ENCODE data around the gene AREL1. TPM values are rescaled to one million over a fixed set of nuclear protein-coding genes. Genes with fewer than 3 reads are reported as not detected.

Gene AREL1
- total RNA-seq, 4 donors from 2014 or later = 45.6 to 61.1 (median 50.4) TPM

GRCh38 chr14:74732387-74732786, 19.5 kb upstream of the AREL1 start:
- intact Hi-C loops (cut with DNase I) = no loop called here
- no peak for DNase-seq
- Histone ChIP-seq H3K27ac (no peak overlapping the region), H3K4me3 (replicated peaks in 1 of 3) (no peak overlapping the region), H3K36me3 (peaks cover 20 to 43% of the 10 kb centered on the region in 2 donors), H3K27me3 (no peaks in the 10 kb centered on the region), H3K9me3 (no peaks in the 10 kb centered on the region), H3K4me1 (no peaks in the 10 kb centered on the region)
- WGBS, 2 donors = 85 to 87% methylated on average over 2 of the region's 2 CpGs
- TF ChIP-seq POLR2A (IDR thresholded peaks at IDR 0.05) = no peak
- TF ChIP-seq CTCF (IDR thresholded peaks at IDR 0.05) = no peak

- no peaks in the 10 kb centered on the region for H3K4me1 ChIP-seq
- H3K36me3 ChIP-seq = peaks cover 14 to 26% of the 10 kb centered on the region in 2 donors
- intact Hi-C loops (cut with DNase I) = no loop called here
- no peak for DNase-seq
- no peaks in the 10 kb centered on the region for H3K9me3 ChIP-seq
- no peak overlapping the region for H3K27ac ChIP-seq
- TF ChIP-seq CTCF (IDR thresholded peaks at IDR 0.05) (no peak), POLR2A (IDR thresholded peaks at IDR 0.05) (no peak)
- H3K27me3 ChIP-seq = no peaks in the 10 kb centered on the region
- H3K4me3 ChIP-seq (replicated peaks in 1 of 3) = no peak overlapping the region
- 94 to 97% methylated on average over 3 of the region's 3 CpGs for WGBS, 2 donors
Observed at GRCh38 chr14:74723134-74723533, 10.3 kb upstream of the AREL1 start.

GRCh38 chr14:74720526-74720925, 7.6 kb upstream of the AREL1 start:
- Histone ChIP-seq H3K4me3 (replicated peaks in 1 of 3) (no peak overlapping the region), H3K4me1 (no peaks in the 10 kb centered on the region), H3K9me3 (no peaks in the 10 kb centered on the region), H3K36me3 (peaks cover 25 to 43% of the 10 kb centered on the region in 2 donors), H3K27ac (no peak overlapping the region), H3K27me3 (no peaks in the 10 kb centered on the region)
- no peak for DNase-seq
- intact Hi-C loops (cut with DNase I) = no loop called here
- TF ChIP-seq POLR2A (IDR thresholded peaks at IDR 0.05) = no peak

- peaks cover 15 to 37% of the 10 kb centered on the region in 2 donors for H3K4me1 ChIP-seq
- H3K36me3 ChIP-seq = peaks cover 13 to 21% of the 10 kb centered on the region in 2 donors
- peak overlapping the region; percentile 10 to 83 (median 51) for H3K27ac ChIP-seq
- TF ChIP-seq CTCF (IDR thresholded peaks at IDR 0.05) (no peak), POLR2A (IDR thresholded peaks at IDR 0.05) (no peak)
- 14 to 15% methylated on average over 6 of the region's 6 CpGs for WGBS, 2 donors
- H3K9me3 ChIP-seq = no peaks in the 10 kb centered on the region
- peak overlapping the region; percentile 23 to 69 (median 34) for H3K4me3 ChIP-seq (replicated peaks in 1 of 3)
- intact Hi-C loops (cut with DNase I) = loop anchor here (5.0 kb wide), 1 partner anchor 211 kb away; no protein-coding TSS in a partner anchor
- no peak for DNase-seq
- no peaks in the 10 kb centered on the region for H3K27me3 ChIP-seq
Observed at GRCh38 chr14:74713395-74713735, 485 bp upstream of the AREL1 start.

GRCh38 chr14:74711651-74712050, 1.2 kb downstream of the AREL1 start:
- H3K27me3 ChIP-seq = no peaks in the 10 kb centered on the region
- no peak overlapping the region for H3K27ac ChIP-seq
- no peak for TF ChIP-seq CTCF (IDR thresholded peaks at IDR 0.05)
- no peak for TF ChIP-seq POLR2A (IDR thresholded peaks at IDR 0.05)
- no peaks in the 10 kb centered on the region for H3K9me3 ChIP-seq
- H3K4me1 ChIP-seq = peaks cover 20 to 41% of the 10 kb centered on the region in 2 donors
- 78 to 82% methylated on average over 5 of the region's 5 CpGs for WGBS, 2 donors
- no peak overlapping the region for H3K4me3 ChIP-seq (replicated peaks in 1 of 3)
- peaks cover 0 to 11% of the 10 kb centered on the region in 2 donors for H3K36me3 ChIP-seq
- intact Hi-C loops (cut with DNase I) = loop anchor here (5.0 kb wide), 1 partner anchor 209 kb away; no protein-coding TSS in a partner anchor
- no peak for DNase-seq

- H3K4me3 ChIP-seq (replicated peaks in 1 of 3) = no peak overlapping the region
- H3K36me3 ChIP-seq = peaks cover 0 to 3% of the 10 kb centered on the region in 2 donors
- intact Hi-C loops (cut with DNase I) = loop anchor here (5.0 kb wide), 1 partner anchor 208 kb away; no protein-coding TSS in a partner anchor
- TF ChIP-seq POLR2A (IDR thresholded peaks at IDR 0.05) (no peak), CTCF (IDR thresholded peaks at IDR 0.05) (no peak)
- no peaks in the 10 kb centered on the region for H3K9me3 ChIP-seq
- H3K27ac ChIP-seq = no peak overlapping the region
- WGBS, 2 donors = 92 to 96% methylated on average over 1 of the region's 1 CpG
- peaks cover 30 to 53% of the 10 kb centered on the region in 2 donors for H3K4me1 ChIP-seq
- H3K27me3 ChIP-seq = no peaks in the 10 kb centered on the region
- DNase-seq = no peak
Observed at GRCh38 chr14:74710480-74710879, 2.4 kb downstream of the AREL1 start.
